GM18909 (cell line): ENCODE results near the gene GDAP2.

ENCODE experiments used
- ATAC-seq: cut with Tn5 transposase; IDR thresholded peaks from one replicate; pipeline ENCODE4 v1.9.1; 2021; ENCODE audit warnings: mild to moderate bottlenecking; ENCODE audit not compliant: unreplicated experiment, poor library complexity

Gene GDAP2

DNA sequence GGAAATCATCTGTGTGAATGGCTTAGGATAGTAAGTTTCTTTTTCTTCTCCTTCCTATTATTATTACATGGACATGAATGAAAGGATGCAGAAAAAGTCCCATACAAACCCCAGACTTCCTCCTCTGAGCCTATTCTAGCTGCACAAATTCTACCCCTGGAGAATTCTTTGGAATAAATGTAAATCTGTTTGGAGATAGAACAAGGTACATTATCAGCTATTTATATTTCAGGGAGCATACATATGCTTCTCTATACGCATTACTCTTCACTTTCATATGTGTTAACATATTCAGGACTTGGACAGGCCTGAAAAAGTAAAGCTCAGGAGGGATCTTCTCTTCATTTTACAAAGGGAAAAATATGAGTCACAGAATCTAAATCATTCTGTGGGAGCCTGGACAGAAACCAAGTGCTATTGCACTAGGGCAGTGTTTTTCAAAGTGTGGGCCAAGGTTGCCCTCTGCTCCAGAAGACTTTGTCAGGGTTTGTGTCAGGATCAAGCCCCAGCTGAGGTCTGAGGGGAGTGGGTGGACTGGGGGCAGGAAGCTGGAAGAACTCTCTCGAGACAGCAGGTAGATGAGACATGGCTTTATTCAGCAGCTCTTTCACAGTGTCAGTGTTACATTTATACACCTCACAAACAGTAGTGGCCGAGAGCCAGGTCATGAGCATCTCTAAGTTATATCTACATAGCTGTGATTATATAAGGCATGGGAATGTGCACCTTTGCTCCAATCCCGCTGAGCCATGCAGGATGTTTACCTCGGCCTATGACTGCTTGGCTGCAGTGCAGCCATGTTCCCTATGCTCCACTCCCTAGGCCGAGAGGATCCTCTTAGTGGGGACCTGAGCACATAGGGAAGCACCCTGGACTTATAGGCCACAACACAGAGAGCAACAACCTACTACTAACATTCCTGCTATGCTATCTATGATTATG is 114.3 kb downstream of the GDAP2 start:
- ATAC-seq = no peak
